RCC 7860 (cell line): ENCODE results near the gene UBE2L3.
"Not testable (repeated sequence)": the region's sequence is repeated elsewhere in the genome, so short reads cannot be mapped to it uniquely, and the experiment has no call there.

Source experiments
- DNase-seq: peaks from one replicate; pipeline ENCODE4 v3.0.0-alpha.2; 2015; ENCODE audit warnings: low spot score
- FAIRE-seq: peaks from 2 replicates; lab custom pipeline; 2012; peaks lifted over from hg19 to GRCh38; lab: Jason Lieb, UNC

The UBE2L3 gene

DNA sequence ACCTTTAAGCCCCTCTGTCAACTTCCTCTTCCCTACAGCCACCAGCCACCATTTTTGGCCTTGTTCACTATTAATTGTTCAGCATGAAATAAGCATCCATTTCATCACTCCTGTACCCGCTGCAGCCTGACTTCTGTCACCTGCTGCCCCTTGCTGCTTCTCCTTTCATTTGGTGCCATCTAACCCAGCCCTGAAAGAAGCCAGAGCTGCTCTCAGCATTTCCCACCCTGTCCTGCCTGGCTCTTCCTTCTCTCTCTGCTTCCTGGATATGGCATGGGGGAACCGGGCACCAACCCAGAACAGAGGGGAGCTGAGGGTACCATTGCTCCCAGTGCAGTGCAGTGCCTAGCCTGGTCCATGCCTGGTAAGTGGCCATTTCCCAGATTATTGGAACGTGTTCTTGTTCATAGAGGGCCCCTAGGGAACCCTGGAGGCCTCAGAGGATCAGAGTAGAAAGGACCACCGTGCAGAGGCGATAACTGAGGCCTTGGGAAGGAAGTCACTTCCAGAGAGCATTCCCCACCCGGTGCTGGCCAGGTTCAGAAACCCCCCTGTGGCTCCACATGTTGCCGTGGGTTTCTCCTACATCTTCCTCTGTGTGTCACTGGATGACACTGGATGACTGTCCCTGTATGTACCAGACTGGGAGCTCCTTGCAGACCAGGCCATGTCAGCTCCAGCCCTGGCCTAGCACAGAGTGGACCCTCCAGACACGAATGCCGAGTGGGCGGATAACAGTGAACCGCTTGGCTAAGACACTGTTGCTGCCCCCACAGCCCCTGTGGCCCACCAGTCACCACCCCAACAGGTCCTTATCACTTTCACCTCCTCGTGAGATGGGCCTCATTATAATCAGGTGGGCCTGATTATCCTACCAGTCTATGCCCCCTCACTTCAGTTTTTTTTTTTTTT lies 57.6 kb downstream of the UBE2L3 start:
- FAIRE-seq (no peak), DNase-seq (no peak)

- no peak for FAIRE-seq
These were observed 58.7 kb downstream of the UBE2L3 start for GRCh38 chr22:21626073-21626734.

DNA sequence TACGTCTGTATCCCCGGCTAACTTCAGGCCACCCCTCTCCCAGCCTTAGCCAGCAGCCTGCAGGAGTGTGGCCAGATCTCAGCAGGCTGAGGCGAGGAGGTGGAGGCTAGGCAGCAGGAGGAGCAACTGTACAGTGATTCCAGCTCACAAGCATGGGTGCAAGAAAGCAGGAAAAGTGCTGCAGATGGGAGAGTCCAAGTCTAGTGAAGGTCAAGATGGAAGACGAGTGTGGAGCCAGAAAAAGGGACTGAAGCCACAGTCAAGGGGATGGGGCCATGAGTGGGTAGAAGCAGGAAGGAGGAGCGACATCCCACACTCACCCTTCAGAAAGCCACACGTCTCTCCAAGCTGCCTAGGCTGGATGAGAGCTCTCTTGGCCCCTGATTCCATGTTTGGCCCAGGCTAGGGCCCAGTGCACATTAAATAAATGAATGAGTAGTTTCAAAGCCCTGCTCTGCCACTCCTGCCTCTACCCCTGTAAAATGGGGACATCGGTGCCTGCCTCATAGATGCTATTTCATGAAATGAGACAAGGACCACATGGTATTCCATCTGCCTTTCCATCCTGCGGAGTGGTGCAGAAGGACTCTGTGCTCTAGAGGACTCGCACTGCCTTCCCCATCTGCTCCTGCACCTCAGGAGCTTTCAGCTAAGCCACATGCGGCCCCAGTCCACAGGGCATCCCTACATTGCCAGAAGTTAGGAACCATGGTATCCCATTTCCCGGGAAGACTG lies 59.4 kb downstream of the UBE2L3 start:
- no peak for FAIRE-seq
- no peak for DNase-seq

More at GRCh38 chr22:21626073-21626734, 58.7 kb downstream of the UBE2L3 start:
- no peak for DNase-seq

DNA sequence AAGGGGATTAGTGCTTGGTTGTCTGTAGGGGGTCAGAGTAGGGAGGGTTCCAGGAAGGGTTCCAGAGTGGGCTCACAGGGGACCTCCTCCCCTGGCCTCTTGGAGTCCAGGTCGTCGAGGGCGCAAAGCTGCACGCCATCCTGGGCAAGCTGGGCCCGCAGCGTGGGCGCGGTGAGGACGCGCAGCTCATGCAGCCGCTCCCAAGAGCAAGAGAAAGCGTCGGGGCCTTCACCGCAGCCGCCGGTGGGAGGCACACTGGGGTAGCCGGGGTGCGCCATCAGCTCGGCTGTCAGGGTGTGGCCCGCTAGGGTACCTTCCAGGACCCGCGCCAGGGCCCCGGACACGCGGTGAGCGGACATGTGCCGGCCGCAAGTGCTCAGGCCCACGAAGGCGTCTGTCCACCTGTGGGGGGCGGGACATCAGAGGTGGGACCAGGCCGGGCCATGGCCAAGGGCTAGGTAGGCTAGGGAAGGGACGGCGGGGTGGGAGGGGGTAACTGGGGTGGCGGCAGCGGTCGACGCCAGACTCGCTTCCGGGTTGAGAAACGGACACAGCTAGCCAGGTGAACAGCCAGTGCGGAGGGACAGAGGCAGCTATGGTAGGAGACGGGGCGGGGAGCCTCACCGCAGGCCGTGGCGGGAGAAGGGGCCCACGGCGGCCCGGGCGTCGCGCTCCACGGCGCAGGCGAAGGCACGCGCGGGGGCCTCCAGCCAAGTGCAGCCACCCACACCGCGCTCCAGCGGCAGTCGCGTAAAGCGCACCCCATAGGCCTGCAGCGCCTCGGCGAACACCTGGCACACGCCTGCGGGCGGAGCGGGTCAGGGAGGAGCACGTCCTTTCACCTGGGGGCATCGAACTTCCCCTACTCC lies 61.1 kb downstream of the UBE2L3 start:
- no peak for DNase-seq
- FAIRE-seq = no peak

DNA sequence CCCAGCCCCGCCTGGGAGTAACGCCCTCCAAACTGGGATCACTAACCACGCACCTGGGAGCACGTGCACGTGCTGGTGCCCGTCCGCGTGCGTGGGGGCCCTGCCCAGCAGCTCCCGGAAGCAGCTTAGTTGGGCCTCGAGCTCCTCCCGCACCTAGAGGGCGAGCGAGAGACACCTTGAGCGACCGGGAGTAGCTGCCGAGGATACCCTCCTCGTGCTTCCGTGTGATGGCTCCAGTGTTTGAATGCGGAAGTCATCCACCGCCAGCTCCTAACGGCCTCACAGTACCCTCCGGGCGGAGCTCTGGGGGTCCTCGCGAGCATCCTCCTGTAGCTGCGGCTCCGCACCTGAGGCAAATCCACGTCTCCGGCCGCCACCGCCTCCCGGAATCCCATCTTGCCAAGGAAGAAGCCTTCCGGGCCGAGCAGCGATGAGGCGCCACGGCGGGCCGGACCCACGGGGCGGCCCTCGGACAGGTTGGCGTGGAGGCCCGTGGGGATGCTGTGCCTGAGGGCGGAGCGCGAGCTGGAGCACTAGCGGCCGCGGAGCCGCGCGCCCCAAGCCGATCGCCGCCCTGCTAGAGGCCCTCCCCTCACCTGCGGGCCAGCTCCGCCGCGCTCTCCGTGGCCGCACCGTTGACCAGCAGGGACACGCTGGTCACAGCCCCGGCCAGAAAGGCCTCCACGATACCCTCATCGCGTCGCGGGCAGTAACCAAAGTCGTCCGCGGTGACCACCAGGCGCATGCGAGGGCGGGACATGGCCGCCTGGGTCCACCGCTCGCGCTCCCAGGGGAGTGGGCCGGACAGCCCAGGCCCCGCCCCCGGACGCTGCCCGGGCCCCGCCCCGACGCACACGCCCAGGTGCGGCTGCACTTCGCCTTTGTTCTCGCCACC lies 62.0 kb downstream of the UBE2L3 start, which contains the start of gene YDJC:
YDJC (minus strand) TSS at position 768 of the 895 bp plus-strand sequence; CDS start at position 760, 8 bp downstream.
- DNase-seq (peak; percentile 85), FAIRE-seq (no peak)

- no peak for FAIRE-seq
- DNase-seq = no peak
These were observed 63.5 kb downstream of the UBE2L3 start for GRCh38 chr22:21631025-21631424.

GRCh38 chr22:21632237-21632895 lies 64.9 kb downstream of the UBE2L3 start, which contains the start of gene CCDC116:
TSS of gene CCDC116 (plus strand) at chr22:21632760. CDS start at chr22:21633182, 422 bp downstream.
- no peak for FAIRE-seq

GRCh38 chr22:21632931-21633330 lies 65.4 kb downstream of the UBE2L3 start:
- no peak for FAIRE-seq

More at GRCh38 chr22:21632237-21632895, 64.9 kb downstream of the UBE2L3 start, which contains the start of gene CCDC116:
- no peak for DNase-seq

DNA sequence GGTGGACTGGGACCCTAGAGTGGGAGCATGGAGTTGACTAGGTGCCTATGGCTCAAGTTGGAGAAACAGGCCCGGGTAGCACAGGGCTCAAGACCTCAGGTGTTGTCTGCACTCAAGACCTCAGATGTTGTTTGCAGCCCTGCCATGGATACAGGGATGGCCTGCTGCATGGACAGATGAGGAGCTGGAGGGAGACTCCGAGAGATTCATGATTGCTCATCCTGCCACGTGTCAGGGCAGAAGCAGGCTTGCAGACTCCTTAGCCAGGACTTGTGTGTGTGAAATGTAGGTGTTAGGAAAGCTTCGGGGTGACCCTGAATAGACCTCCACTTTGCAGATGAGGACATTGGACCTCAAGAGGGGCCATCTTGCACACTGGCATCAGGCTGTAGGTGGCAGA lies 66.0 kb downstream of the UBE2L3 start:
- DNase-seq (no peak), FAIRE-seq (no peak)

More at GRCh38 chr22:21632931-21633330, 65.4 kb downstream of the UBE2L3 start:
- no peak for DNase-seq

GRCh38 chr22:21634081-21634480 lies 66.6 kb downstream of the UBE2L3 start:
- DNase-seq (no peak), FAIRE-seq (no peak)

- FAIRE-seq (no peak), DNase-seq (no peak)
These were observed 67.3 kb downstream of the UBE2L3 start for GRCh38 chr22:21634844-21635243.

DNA sequence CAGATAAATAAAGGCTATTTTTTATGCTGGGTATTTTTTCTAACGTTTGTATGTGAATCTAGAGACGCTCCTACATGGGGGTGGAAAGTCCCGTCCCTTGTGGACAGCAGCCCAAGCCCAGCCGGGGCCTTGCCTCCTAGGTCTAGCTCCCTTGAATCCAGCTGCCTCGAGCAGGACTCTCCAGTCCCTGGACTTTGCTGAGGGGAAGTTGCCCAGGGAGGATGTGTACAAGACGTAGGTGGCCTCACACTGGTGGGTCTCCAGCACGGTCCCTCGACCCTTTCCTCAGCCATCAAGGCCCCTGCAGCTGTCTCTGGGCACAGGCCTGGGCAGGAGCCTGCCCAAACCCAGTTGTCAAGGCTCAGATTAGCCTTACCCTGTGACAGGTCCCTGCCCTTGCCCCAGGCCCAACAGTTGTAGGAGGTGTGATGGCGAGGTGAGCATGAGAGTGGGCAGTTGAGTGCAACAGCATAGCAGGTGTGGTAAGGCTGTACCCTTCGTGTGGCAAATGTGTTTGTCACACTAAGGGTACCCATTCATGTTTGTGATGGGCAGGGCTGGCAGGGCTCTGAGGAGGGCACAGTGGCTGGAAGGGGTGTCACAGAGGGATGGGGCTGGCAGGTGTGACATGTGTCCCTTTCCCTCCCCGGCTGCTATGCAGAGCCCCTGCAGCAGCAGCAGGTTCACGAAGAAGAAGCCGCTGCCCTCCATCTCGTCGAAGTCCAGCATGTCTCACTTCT lies 68.4 kb downstream of the UBE2L3 start:
- DNase-seq (no peak), FAIRE-seq (no peak)

GRCh38 chr22:21636629-21637218 lies 69.2 kb downstream of the UBE2L3 start:
- FAIRE-seq (no peak), DNase-seq (no peak)

GRCh38 chr22:21637450-21637849 lies 69.9 kb downstream of the UBE2L3 start:
- FAIRE-seq, DNase-seq: not testable (repeated sequence)

GRCh38 chr22:21639359-21639758 lies 71.8 kb downstream of the UBE2L3 start:
- FAIRE-seq (no peak), DNase-seq (no peak)

- FAIRE-seq (no peak), DNase-seq (no peak)
These were observed 73.3 kb downstream of the UBE2L3 start for GRCh38 chr22:21640810-21641209.

DNA sequence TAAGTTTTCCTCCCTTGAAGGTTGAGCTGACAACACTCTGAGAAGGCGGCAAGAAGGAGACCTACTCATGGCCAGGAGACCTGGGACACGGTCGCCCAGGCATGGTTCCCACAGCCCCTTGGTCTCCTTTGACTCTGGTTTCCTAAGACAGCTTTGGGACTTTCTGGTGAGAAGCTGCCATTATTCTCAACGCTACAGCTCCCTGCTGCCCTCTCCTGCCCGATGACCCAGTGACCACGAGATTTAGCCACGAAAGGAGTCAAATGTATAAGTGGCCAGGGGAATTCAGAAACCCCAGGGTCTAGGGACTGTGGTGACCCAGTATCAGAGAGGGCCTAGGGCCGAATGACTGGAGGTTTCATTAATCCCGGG lies 73.9 kb downstream of the UBE2L3 start:
- no peak for FAIRE-seq
- DNase-seq = peak; percentile 43
